NCI-H82 treated with DMSO at 0.1 percent for 48 hours (cell line): ENCODE measurements around the gene ZNF654.
"Not testable (repeated sequence)": the region's sequence is repeated elsewhere in the genome, so short reads cannot be mapped to it uniquely, and the experiment has no call there.

ENCODE experiments used
- DNase-seq: peaks from one replicate; lab custom pipeline; 2025; ENCODE audit not compliant: unreplicated experiment; lab: John Stamatoyannopoulos, UW

The ZNF654 gene

DNA sequence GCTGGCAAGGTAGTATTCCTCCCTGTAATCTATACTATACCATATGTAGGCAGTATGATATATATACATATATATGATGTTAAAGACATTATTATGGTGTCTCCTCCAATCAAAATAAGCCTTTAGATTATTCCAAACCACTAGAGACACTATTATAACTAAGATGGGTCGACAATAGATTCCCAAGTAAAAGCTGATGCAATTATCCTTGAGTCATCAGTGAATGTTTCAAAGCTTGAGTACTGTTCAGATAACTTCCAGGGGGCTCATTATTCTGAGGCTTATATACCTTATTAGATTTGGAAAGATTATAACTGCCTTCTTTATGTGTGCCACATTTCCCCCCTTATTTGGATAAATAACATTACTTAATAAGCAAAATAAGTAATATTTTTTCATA is 78.8 kb downstream of the ZNF654 start:
- DNase-seq, result no peak

DNA sequence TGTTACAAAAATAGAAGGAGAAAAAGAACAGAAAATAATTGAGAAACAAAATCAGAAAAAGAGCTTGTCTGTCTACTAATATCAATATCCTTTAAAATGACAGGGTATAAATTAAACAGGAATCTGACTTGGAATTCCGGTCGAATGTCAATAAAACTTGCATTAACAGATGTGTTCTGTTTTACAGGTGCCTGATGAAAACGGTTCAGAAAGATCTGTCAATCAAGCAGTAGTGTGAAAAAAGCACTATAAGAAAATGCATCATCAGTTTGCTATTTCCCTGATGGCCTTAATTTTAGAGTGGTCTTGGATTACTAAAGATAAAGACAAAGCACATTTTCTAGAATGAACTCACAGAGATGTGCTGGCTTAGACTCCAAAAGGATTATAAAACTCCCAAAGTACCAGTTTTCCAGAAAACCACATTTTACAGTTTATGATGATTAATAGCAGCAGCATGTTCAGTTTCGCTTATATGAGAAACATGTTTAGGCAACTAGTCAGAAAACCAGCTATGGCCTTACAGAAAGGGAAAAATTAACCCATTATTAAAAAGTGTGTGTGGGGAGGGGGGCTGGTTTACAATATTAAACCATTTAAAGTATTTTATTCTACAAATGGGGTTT is 82.5 kb downstream of the ZNF654 start:
- no peak for DNase-seq

DNA sequence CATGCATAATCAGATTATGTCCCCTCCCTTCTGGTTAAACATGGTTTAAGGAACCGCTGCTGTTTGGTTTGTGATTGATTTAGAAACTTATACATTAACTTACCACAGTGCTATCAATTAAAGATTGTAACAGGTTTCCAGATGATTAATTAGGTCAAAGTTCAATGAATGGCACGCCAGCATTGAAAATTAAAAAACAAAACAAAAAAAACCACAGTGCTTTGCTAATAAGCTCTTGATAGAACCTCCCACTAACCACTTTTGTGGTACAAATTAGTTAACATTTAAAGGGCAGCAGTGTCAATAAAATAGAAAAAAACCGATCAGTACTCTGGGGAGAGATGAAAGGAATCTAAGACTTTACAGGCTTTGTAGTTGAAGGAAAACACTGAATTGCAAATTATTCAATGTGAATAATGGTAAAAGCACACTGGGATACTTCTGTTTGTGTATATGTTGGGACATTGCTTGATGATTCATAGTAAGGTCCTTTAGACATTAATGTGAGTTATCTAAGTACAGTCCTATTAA is 83.1 kb downstream of the ZNF654 start:
- no peak for DNase-seq

DNA sequence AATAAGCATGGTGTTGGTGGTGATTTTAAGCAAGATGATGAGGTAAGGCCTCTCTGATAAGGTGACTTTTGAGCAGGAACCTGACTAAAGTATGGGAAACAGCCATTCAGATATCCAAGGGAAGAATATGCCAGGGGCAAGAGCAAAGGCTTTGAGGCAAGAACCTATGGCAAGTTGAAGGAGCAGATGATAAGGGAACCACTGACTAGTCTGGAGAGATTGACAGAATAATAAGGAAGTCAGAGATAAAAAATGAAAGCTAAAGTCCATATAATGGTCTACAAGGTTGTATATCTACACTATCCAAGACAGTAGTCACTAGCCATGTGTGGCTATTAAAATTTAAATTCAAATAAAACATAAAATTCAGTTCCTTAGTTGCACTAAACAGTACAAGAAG is 88.2 kb downstream of the ZNF654 start:
- no peak for DNase-seq

DNA sequence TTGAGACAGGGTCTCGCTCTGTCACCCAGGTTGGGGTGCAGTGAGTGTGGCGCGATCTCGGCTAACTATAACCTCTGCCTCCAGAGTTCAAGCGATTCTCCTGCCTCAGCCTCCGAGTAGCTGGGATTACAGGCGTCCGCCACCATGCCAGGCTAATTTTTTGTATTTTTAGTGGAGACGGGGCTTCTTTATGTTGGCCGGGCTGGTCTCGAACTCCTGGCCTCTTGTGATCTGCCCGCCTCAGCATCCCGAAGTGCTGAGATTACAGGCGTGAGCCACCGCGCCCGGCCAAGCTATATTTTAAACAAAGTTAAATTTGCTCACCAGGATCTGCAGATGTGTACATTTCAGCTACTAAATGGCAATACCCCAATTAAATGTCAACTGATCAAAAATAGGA is 89.6 kb downstream of the ZNF654 start:
- no peak for DNase-seq

DNA sequence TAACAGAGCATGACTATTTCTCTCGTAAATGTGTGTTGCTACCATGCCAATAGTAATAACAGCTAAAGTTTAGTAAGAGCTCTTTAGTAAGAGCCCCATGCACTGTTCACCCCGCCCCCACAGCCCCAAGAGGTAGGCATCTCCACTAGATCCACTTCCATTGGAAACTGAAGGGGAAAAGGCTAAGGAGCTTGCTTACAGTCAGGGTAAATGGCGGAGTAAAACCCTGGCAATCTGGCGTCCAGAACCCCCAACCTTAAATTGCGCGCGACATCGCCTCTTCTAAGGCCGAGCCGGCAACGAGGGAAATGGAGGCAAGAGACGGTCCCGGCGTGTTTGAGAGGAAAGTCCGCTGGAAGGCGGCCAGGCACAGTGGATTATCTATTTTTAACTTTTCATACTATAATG is 90.0 kb downstream of the ZNF654 start:
- DNase-seq, result peak; percentile 15

DNA sequence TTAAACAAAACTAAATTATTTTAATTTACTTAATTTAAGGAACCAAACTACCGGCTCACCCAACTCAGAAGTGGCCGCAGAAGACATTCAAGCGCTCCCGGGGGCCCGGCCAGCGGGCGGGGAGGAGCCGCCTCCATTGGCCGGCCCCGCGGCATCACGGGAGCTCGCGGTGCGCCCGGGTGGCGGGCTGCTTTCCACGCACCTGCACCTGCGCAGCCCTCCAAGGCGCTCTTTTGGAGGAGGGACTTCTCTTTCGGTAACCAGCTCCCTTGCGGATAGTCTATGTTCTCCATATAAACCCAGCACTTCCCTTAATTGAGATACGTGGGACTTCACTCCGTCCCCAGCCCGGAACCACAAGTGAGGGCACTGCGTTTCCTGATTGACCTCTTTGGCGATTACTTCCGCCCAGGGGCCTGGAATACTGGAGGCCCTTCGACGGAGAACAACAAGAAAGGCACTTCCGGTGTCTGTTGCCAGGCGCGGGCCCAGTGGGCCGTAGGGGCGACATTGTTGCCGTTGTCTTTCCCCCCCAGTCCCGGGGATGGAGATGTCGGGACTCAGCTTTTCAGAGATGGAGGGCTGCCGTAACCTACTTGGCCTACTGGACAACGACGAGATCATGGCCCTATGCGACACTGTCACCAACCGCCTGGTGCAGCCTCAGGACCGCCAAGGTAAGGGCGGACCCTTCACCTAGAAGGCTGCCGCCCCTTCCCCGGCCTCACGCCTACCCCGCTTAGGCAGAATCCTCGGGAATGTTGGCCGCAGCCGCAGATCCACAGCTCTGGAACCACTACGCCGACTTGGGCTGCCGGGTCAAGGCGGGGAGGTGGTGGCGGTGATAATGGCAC is 90.7 kb downstream of the ZNF654 start, which contains the start of gene C3orf38:
Gene C3orf38 (plus strand): TSS at position 451 of the 854 bp plus-strand sequence. CDS start 94 bp downstream, at position 545.
- DNase-seq, result peak; percentile 65

DNA sequence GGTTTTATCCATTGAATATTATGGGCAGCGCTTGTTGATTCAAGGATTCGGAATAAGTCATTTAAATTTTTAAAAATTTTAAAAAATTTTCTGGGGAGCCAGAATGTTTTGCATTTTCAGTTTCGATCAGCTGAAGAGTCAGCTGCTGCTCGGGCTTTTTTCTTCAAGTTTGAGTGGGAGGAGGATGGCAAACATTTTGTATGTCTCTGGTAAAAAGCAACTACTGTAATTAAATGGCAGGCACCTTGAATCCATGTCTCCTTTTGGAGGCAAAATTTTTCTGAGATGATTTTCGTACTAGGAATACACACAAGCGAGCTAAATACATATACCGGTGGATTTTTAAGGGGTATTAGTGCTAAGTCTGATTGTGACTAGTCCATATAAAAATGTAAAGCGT is 91.3 kb downstream of the ZNF654 start:
- no peak for DNase-seq

DNA sequence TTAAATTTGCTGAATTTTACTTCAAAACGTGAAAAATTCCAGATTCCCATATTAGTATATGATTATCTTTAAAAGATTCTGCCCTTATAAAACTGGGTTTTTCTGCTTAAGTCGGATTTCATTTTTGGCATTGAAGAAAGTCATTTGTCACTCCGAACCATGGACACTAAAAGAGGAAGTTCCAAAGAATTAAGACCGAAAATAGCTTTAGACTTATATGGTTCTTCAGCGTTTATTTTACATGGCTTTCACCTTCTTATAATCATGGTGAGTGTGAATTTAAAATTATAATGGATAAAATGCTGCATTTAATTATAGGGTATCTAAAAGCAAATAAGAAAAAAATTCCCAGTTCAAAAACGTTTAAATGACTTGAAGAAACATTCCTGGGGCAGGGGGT is 91.8 kb downstream of the ZNF654 start:
- DNase-seq, result no peak

DNA sequence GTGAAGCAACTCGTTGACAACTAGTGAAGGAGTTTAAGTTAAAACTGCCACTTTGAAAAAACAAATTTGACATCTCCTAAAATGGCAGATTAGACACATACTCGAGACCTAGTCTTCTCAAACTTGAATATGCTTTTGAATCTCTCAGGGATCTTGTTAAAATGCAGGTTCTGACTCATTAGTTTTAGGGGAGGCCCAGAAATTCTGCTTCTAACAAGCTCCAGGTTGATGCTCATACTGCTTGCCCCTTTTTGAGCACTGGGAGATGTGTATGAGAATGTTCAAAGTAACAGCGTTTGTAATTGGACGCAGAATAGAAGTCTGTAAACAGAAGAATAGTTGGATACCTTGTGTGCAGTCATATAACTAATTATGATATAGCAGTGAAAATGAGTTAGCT is 92.3 kb downstream of the ZNF654 start:
- no peak for DNase-seq

DNA sequence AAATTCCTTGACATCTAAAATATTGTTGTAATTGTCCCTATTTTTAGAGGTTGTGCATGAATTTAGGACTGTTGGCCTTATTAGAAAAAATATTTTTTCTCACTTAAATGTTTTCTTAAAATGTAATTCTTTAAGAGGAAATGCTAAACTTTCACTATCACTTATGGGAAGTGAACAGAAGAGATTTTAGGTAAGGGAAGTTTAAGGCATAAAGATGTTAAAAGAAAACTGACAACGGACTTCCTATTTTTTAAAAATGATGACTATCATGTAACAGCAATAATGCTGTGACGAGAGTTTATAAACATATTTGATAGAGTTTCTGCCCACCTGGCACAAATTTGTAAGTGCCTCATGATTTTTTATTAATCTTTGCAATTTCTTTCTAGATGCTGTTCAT is 93.8 kb downstream of the ZNF654 start:
- DNase-seq, result no peak

DNA sequence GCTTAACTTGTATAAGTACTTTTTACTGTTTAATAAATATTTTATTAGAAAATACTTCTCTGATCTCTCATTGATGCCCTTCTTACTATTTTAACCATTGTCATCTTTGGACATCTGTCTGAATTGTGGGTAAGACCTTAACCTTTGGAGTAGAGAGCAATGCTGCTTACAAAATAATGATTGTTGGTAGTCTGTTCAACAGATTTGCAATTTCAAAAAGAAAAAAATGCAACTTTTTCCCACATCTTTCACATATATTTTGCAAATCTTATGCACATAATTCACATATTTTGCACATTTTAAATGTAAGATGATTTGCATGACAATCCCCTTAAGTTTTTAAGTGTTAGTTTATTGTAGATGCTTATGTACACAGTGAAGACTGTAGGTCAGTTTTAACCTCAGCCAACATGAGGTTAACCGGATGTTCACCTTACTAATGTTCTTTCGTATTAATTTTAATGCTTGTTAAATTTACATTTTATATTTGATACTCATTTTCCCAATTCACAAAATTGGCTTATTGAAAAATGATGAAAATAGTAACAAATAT is 107.4 kb downstream of the ZNF654 start:
- no peak for DNase-seq

DNA sequence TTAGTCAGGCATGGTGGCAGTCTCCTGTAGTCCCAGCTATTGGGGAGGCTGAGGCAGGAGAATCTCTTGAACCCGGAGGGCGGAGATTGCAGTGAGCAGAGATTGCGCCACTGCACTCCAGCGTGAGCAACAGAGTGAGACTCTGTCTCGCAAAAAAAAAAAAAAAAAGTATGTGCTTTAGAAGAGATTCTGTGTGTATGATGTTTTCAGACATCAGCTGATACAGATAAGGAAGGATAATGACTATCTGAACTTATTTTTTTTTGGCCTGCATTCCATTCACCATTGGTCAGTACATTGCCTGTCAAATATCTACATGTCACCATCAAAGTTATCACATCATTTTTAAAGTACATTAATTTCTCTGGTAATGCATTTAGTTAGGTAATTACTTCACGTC is 108.1 kb downstream of the ZNF654 start:
- no peak for DNase-seq

DNA sequence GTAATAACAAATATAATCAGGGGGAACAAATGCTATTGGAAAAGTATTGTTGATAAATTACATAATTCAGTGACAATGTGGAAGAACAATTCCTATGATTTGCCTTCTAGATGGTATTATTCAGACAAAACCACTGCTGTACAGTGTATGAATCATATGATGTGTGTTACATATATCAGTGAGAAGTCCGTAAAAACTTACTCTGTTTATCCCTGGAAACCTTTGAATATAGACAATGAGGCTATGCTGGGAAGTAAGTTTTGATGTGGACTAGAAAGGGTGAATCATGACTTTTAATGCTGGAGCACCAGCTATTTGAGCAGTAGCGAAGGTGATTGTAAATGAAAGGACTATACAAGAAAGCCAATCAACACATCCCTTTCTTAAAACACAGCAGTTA is 108.6 kb downstream of the ZNF654 start:
- no peak for DNase-seq

DNA sequence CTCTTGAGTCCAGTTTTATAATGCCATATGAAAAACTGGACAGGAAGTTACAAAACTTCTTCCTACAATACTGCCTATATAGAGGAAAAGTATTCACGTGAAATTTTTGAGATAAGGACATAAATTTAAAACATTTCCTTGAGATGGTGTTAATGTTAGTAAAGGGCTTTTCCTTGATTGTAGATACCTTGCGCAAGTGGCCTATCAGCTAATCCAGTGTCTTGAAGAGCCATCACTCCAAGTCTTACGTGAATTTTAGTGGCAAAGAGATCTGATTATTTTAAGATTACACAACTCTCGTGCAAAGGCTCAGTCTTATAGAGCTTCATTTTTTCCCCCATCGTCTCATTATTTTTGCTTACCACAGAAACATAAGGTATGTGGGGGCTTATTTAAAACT is 109.1 kb downstream of the ZNF654 start:
- no peak for DNase-seq

DNA sequence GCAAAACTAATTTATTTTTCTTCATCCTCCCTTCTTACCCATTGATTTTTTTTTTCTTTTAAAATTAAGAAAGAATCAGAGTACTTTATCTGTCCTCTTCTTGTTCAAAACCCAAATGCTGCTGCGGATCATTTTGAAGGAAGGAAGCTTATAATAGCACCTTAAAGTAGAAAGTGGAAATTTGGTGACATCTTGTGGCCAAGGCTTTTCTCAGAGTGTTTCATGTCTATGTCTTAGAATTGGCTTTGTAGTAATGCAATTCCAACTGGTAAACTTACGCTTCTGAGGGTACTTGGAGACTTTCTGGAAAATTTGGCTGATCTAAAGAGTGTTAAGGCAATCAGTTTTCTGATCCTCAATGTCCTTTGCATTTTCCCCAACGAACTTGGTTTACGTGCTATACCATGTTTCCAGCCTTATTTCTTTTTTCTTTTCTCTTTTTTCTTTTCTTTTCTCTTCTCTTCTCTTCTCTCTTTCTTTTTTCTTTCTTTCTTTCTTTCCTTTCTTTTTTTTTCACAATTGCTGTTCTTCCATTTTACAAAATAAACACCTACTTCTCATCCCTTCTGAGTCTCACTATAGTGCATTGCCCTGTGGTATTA is 121.4 kb downstream of the ZNF654 start:
- no peak for DNase-seq

DNA sequence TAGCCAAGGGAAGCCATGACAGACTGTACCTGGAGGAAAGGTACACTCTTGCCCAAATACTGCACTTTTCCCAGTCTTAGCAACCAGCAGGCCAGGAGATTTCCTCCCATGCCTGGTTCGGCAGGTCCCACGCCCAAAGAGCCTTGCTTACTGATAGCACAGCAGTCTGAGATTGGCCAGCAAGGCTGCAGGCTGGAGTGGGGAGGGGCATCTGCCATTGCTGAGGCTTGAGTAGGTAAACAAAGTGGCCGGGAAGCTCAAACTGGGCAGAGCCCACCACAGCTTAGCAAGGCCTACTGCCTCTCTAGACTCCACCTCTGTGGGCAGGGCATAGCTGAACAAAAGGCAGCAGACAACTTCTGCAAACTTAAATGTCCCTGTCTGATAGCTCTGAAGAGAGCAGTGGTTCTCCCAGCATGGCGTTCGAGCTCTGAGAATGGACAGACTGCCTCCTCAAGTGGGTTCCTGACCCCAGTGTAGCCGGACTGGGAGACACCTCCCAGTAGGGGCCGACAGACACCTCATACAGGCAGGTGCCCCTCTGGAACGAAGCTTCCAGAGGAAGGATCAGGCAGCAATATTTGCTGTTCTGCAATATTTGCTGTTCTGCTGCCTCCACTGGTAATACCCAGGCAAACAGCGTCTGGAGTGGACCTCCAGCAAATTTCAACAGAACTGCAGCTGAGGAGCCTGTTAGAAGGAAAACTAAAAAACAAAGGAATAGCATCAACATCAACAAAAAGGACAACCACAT is 123.3 kb downstream of the ZNF654 start:
- not testable (repeated sequence) for DNase-seq

DNA sequence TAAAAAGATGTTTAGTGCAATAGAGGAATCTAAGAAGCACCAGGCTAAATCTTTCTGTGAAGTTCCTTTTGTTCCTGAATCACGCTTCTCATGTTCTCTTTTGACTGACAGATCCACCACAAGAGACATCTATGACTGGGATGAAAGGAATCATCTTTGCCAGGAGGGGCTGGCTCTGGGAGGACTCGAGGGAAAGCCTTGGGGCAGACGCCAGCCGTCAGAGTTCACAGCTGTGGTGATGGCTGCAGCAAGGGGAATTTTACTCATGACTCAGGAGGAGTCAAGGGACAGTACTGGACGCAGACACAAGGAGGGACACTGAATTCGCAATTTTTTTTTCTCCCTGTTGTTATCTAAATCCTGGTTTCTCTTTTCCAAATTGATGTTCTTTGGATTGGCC is 129.4 kb downstream of the ZNF654 start:
- DNase-seq, result no peak

DNA sequence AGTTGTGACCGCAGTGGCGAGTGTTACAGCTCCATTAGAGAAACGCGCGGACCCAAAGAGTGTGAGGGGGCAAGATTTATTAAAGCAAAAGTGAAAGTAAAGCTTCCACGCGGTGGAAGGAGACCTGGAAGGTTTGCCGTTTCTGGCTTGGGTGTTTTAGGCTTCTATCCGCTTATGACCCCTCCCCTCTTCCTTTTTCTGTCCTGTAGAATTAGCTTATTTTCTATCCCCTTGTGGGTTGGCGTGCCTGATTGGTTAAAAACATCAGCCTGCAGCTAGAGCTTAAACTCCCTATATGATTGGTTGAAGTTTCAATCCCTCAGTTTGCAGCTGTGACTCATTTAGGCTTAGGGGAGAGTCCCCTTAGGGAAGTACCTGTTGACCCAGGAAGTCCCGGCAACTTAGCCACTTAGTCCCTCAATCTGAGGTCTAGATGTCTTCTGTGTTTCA is 130.3 kb downstream of the ZNF654 start:
- DNase-seq, result no peak

DNA sequence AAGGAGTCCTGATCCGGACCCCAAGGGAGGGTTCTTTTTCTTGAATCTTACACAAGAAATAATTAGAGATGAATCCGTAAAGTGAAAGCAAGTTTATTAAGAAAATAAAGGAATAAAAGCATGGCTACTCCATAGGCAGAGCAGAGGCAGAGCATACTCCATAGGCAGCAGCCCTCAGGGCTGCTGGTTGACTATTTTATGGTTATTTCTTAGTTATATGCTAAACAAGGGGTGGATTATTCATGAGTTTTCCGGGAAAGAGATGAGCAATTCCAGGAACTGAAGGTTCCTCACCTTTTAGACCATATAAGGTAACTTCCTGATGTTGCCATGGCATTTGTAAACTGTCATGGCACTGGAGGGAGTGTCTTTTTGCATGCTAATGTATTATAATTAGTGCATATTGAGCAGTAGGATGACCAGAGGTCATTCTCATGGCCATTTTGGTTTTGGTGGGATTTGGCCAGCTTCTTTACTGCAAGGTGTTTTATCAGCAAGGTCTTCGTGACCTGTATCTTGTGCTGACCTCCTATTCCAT is 132.9 kb downstream of the ZNF654 start:
- no peak for DNase-seq

DNA sequence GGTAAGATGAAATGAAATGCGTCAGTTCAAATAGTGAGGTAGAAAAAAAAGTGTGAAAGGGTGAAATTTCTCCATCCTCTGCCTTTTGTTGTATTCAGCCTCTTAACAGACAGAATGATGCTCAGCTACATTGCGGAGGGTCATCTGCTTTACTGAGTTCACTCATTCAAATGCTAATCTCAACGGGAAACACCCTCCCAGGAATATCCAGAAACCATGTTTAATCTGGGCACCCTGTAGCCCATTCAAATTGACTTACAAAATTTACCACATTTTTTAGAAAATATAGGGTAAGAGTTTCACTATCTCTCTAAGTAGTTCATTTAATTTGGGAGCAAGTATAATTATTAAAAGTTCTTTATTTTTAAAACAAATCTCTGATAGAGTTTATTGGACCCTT is 133.6 kb downstream of the ZNF654 start:
- DNase-seq, result no peak
